A549 (cell line): ENCODE results near the gene AMBN.

Experiments used
- CBX2 ChIP-seq: fragments of 200-600 bp; sonication (generic); IDR thresholded peaks from 2 replicates; pipeline ENCODE4 v1.6.1; 2016; ENCODE audit warnings: low read depth, mild to moderate bottlenecking, borderline replicate concordance
- CTCF ChIP-seq: fragments of >200 bp; sonication (Bioruptor Twin); formaldehyde crosslinking; IDR thresholded peaks from 3 replicates; pipeline ENCODE4 v1.5.1; 2016
- FOSL2 ChIP-seq, 2 experiments: fragments of 450-650 bp in 1 of 2; fragments of >200 bp in 1 of 2; sonication (Bioruptor Twin) in 1 of 2; formaldehyde crosslinking; IDR thresholded peaks; 2 replicates each; pipeline versions ENCODE4 v1.5.0 to v1.6.1; 2016 to 2020; ENCODE audit warnings: mild to moderate bottlenecking in 1 of 2, moderate library complexity in 1 of 2
- HDAC2 ChIP-seq: fragments of 200-600 bp; sonication (generic); IDR thresholded peaks from 2 replicates; pipeline ENCODE4 v1.6.1; 2016
- HES2 ChIP-seq: fragments of >200 bp; sonication (Bioruptor Twin); formaldehyde crosslinking; IDR thresholded peaks from 2 replicates; pipeline ENCODE4 v1.6.1; 2016
- NR3C1 ChIP-seq: fragments of >200 bp; sonication (Bioruptor Twin); formaldehyde crosslinking; IDR thresholded peaks from 3 replicates; pipeline ENCODE4 v1.6.1; 2017
- PHF8 ChIP-seq: fragments of 200-600 bp; sonication (generic); IDR thresholded peaks from 2 replicates; pipeline ENCODE4 v1.6.1; 2016; ENCODE audit warnings: low read depth, mild to moderate bottlenecking, antibody characterized with exemption, moderate library complexity, borderline replicate concordance
- POLR2A ChIP-seq: IDR thresholded peaks from 2 replicates; pipeline ENCODE4 v1.6.1; 2012; ENCODE audit warnings: mild to moderate bottlenecking, low read length
- RAD21 ChIP-seq, 2 experiments: fragments of >200 bp in 1 of 2; sonication (Bioruptor Twin) in 1 of 2; formaldehyde crosslinking in 1 of 2; IDR thresholded peaks in 1 of 2; conservative IDR thresholded peaks in 1 of 2; 2 replicates in 1 of 2; 3 replicates in 1 of 2; pipeline ENCODE4 v1.6.1; 2012 to 2018; ENCODE audit warnings: inconsistent platforms in 1 of 2
- SMC3 ChIP-seq: fragments of >200 bp; sonication (Bioruptor Twin); formaldehyde crosslinking; IDR thresholded peaks from 3 replicates; pipeline ENCODE4 v1.6.1; 2018; ENCODE audit warnings: inconsistent platforms
- USF2 ChIP-seq: fragments of 450-650 bp; IDR thresholded peaks from 2 replicates; pipeline ENCODE4 v1.6.1; 2014; ENCODE audit warnings: antibody characterized with exemption

- TF ChIP-seq RAD21 (conservative IDR thresholded peaks at IDR 0.05 in 1 of 2, IDR thresholded peaks at IDR 0.05 in 1 of 2) (no peak), CBX2 (no peak), CTCF (no peak), POLR2A (no peak), NR3C1 (no peak), USF2 (no peak), SMC3 (no peak), FOSL2 (IDR thresholded peaks at IDR 0.05) (no peak), FOSL2 (CRISPR knock-in tag; IDR thresholded peaks at IDR 0.05) (no peak), PHF8 (no peak), HDAC2 (no peak), HES2 (no peak)
Observed at GRCh38 chr4:70607334-70607853, 15.3 kb downstream of the AMBN start.
